GM23338 (cell line): ENCODE results near the gene GBF1.

Source experiments
- CREB1 ChIP-seq: fragments of 250-450 bp; sonication (Bioruptor Pico); IDR thresholded peaks from 2 replicates; pipeline ENCODE4 v1.5.0; 2020; ENCODE audit warnings: low read depth, mild to moderate bottlenecking, moderate library complexity
- EZH2 ChIP-seq: fragments of 200-600 bp; sonication (generic); IDR thresholded peaks from one replicate; pipeline ENCODE4 v1.8.0; 2017; ENCODE audit warnings: antibody characterized with exemption, mild to moderate bottlenecking, low read depth; ENCODE audit not compliant: unreplicated experiment
- EZH2phosphoT487 ChIP-seq: fragments of 200-600 bp; sonication (generic); IDR thresholded peaks from one replicate; pipeline ENCODE4 v1.8.1; 2018; ENCODE audit warnings: antibody characterized with exemption; ENCODE audit not compliant: unreplicated experiment
- JUNB ChIP-seq: IDR thresholded peaks from one replicate; pipeline ENCODE4 v1.6.1; 2016; ENCODE audit warnings: antibody characterized with exemption; ENCODE audit not compliant: unreplicated experiment
- POLR2AphosphoS5 ChIP-seq: IDR thresholded peaks from 2 replicates; pipeline ENCODE4 v1.6.1; 2016; ENCODE audit warnings: antibody characterized with exemption, low read depth
- STAT1 ChIP-seq: IDR thresholded peaks from one replicate; pipeline ENCODE4 v1.6.1; 2016; ENCODE audit warnings: antibody characterized with exemption; ENCODE audit not compliant: unreplicated experiment
- TF ChIP-seq, protein P1 (sequence below), 2 experiments: fragments of 200-600 bp in 1 of 2; sonication (generic) in 1 of 2; conservative IDR thresholded peaks; 2 replicates each; pipeline versions ENCODE4 v1.5.1 to v1.6.1; 2016 to 2017; ENCODE audit warnings: antibody characterized with exemption in 2 of 2, low read depth in 2 of 2, mild to moderate bottlenecking in 2 of 2, moderate library complexity in 1 of 2
- TF ChIP-seq, protein P2 (sequence below): IDR thresholded peaks from one replicate; pipeline ENCODE4 v1.6.1; 2018; ENCODE audit warnings: antibody characterized with exemption; ENCODE audit not compliant: unreplicated experiment

DNA sequence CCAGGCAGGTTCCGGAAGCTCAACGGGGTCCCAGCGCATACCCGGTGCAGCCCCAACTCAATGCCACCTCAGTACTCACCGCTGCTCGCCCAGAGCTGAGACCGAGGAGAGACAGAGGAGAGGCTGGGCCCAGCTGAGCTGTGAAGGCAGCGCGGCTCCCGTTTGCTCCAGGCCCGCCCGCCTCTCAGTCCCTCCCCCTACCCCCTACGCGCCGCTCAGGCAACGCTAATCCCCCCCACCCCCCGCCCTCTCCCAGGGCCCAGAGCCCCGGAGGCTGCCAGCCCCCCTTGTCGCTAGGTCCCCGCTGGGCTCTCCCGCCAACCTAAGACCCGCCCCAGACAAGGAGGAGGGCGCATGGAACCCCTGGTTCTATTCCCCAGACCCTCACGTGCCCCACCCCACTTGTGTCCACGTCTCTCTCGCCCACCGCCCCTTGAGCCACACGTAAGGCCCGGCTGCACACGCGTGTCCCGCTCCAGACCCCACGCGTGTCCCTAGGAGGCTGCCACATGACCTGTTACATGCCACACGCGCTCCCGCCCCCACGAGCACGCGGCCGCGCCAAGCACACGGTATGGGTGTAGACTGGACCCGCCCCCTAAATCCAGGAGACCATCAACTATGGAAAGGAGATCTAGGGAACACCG lies 173.4 kb downstream of the GBF1 start, which contains the start of gene PSD:
- TF ChIP-seq, protein P1, sequence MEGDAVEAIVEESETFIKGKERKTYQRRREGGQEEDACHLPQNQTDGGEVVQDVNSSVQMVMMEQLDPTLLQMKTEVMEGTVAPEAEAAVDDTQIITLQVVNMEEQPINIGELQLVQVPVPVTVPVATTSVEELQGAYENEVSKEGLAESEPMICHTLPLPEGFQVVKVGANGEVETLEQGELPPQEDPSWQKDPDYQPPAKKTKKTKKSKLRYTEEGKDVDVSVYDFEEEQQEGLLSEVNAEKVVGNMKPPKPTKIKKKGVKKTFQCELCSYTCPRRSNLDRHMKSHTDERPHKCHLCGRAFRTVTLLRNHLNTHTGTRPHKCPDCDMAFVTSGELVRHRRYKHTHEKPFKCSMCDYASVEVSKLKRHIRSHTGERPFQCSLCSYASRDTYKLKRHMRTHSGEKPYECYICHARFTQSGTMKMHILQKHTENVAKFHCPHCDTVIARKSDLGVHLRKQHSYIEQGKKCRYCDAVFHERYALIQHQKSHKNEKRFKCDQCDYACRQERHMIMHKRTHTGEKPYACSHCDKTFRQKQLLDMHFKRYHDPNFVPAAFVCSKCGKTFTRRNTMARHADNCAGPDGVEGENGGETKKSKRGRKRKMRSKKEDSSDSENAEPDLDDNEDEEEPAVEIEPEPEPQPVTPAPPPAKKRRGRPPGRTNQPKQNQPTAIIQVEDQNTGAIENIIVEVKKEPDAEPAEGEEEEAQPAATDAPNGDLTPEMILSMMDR (conservative IDR thresholded peaks at IDR 0.05; ENCODE audit: low read depth in 2 of 2), result no peak
- TF ChIP-seq POLR2AphosphoS5, result peak; percentile 46; the same call in 1 of the 2 replicates
- no peak for TF ChIP-seq EZH2phosphoT487
- TF ChIP-seq, protein P2, sequence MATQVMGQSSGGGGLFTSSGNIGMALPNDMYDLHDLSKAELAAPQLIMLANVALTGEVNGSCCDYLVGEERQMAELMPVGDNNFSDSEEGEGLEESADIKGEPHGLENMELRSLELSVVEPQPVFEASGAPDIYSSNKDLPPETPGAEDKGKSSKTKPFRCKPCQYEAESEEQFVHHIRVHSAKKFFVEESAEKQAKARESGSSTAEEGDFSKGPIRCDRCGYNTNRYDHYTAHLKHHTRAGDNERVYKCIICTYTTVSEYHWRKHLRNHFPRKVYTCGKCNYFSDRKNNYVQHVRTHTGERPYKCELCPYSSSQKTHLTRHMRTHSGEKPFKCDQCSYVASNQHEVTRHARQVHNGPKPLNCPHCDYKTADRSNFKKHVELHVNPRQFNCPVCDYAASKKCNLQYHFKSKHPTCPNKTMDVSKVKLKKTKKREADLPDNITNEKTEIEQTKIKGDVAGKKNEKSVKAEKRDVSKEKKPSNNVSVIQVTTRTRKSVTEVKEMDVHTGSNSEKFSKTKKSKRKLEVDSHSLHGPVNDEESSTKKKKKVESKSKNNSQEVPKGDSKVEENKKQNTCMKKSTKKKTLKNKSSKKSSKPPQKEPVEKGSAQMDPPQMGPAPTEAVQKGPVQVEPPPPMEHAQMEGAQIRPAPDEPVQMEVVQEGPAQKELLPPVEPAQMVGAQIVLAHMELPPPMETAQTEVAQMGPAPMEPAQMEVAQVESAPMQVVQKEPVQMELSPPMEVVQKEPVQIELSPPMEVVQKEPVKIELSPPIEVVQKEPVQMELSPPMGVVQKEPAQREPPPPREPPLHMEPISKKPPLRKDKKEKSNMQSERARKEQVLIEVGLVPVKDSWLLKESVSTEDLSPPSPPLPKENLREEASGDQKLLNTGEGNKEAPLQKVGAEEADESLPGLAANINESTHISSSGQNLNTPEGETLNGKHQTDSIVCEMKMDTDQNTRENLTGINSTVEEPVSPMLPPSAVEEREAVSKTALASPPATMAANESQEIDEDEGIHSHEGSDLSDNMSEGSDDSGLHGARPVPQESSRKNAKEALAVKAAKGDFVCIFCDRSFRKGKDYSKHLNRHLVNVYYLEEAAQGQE, result peak; percentile 15
- no peak for TF ChIP-seq CREB1 (CRISPR knock-in tag)
- TF ChIP-seq EZH2, result no peak
- TF ChIP-seq JUNB, result no peak
- TF ChIP-seq STAT1, result no peak
